Chondrocyte (in vitro differentiated cells): Measurements from ENCODE around the gene FAF2. TPM values are rescaled to one million over a fixed set of nuclear protein-coding genes. Genes with fewer than 3 reads are reported as not detected.

ENCODE experiments used
- DNase-seq: peaks from one replicate; pipeline ENCODE4 v3.0.0; 2021; ENCODE audit warnings: mixed read lengths, low spot score
- H3K27ac Mint-ChIP-seq: one replicate; pipeline ENCODE4 v1.8.0; 2021; ENCODE audit warnings: mild to moderate bottlenecking, moderate library complexity, mixed read lengths; ENCODE audit not compliant: unreplicated experiment
- H3K27me3 Mint-ChIP-seq: 2 replicates; pipeline ENCODE4 v1.8.0; 2021; ENCODE audit warnings: low read depth, mixed read lengths
- H3K36me3 Mint-ChIP-seq: 2 replicates; pipeline ENCODE4 v1.8.0; 2021; ENCODE audit warnings: low read depth, mixed read lengths
- H3K4me1 Mint-ChIP-seq: 2 replicates; pipeline ENCODE4 v1.8.0; 2021; ENCODE audit warnings: low read depth, mild to moderate bottlenecking, mixed read lengths
- H3K4me3 Mint-ChIP-seq: one replicate; pipeline ENCODE4 v1.8.0; 2021; ENCODE audit warnings: mild to moderate bottlenecking, moderate library complexity, mixed read lengths; ENCODE audit not compliant: unreplicated experiment
- H3K9me3 Mint-ChIP-seq: 2 replicates; pipeline ENCODE4 v1.8.0; 2021; ENCODE audit warnings: low read depth, mixed read lengths
- total RNA-seq: library from RNA; stranded (reverse); gene quantifications from 3 replicates; pipeline ENCODE4 v1.2.1, GENCODE V29; 2021
- TF ChIP-seq, protein P1 (sequence below): fragments of 200-600 bp; sonication (generic); IDR thresholded peaks from 2 replicates; pipeline ENCODE4 v1.5.0; 2021; ENCODE audit warnings: antibody characterized with exemption, mild to moderate bottlenecking, moderate library complexity

FAF2 gene
- total RNA-seq, 1 donor from 2014 or later = 40.0 TPM

DNA sequence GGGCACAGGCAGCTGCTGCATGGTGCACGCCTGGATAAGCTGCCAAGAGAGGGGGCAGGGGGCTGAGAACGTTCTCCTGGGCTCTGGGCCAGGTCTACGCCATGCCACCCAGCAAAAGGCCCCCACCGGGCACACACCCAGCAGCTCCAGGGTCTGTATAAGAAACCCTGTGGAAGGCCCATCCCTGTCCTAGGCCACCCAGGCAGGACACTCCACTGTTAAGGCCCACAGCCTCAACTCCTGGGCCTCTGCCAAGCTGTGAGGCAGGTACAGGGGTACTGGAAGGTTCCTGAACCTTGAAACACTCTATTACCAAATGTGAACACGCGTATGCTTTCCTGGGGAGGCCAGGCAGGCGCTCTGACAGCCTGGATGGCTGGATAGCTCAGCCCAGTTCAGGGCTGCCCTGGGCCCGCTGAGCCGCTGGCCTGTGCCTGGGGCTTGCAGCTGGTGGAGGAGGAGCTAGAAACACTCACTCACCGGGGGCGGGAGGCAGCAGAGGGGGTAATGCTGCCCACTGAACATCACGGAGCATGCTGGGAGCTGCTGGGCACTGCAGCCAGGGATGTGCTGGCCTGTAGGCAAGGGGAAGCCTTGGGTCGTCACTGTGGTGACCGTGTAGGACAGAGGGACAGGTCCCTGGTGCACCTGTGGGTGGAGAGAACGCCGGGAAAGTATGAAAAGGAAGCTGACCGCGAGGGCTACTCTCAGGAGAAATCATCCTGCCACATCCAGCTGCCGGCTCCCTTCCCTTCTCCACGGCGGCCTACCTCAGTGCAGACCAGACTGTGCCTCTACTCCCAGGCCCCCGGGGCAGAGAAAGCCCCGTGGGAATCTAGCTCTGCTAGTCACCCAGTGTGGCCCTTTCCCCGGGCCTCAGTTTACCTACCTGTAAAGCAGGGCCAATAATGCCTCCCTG is 83.1 kb downstream of the FAF2 start:
- no peaks in the 10 kb centered on the region for H3K27me3 Mint-ChIP-seq
- no peaks in the 10 kb centered on the region for H3K9me3 Mint-ChIP-seq
- TF ChIP-seq, protein P1, sequence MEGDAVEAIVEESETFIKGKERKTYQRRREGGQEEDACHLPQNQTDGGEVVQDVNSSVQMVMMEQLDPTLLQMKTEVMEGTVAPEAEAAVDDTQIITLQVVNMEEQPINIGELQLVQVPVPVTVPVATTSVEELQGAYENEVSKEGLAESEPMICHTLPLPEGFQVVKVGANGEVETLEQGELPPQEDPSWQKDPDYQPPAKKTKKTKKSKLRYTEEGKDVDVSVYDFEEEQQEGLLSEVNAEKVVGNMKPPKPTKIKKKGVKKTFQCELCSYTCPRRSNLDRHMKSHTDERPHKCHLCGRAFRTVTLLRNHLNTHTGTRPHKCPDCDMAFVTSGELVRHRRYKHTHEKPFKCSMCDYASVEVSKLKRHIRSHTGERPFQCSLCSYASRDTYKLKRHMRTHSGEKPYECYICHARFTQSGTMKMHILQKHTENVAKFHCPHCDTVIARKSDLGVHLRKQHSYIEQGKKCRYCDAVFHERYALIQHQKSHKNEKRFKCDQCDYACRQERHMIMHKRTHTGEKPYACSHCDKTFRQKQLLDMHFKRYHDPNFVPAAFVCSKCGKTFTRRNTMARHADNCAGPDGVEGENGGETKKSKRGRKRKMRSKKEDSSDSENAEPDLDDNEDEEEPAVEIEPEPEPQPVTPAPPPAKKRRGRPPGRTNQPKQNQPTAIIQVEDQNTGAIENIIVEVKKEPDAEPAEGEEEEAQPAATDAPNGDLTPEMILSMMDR = no peak
- H3K36me3 Mint-ChIP-seq = peaks cover 5% of the 10 kb centered on the region
- no peak overlapping the region for H3K4me3 Mint-ChIP-seq
- DNase-seq = no peak
- H3K4me1 Mint-ChIP-seq = peaks cover 33% of the 10 kb centered on the region
- no peak overlapping the region for H3K27ac Mint-ChIP-seq

DNA sequence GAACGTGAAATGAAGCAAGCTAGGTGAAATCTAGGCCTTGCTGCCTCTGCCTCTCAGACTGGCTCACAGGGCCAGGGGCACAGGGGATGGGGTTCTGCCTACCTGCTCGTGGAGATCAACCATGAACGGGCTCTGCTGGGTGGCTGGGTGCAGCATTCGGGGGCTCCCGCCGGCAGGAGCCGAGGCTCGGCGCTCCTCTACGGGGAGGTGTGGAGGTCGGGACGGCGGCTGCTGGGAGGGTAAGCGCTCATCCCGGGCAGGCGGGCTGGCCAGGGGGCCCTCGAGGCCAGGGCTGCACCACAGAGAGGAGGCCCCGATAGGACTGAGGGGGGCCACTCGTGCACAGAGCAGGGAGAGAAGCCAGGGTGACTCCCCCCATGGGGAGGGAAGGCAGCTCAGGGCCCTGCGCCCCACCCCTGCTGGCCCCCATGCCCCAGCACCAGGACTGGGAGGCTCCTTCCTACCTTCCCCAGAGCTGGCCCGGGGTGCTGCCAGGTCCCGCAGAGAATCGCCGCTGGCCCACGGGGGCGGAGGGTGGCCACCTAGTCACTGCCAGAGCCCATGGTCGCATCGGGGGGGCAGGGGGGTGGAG is 83.8 kb downstream of the FAF2 start:
- Mint-ChIP-seq H3K27ac (no peak overlapping the region), H3K4me1 (peaks cover 33% of the 10 kb centered on the region), H3K4me3 (no peak overlapping the region), H3K27me3 (no peaks in the 10 kb centered on the region), H3K9me3 (no peaks in the 10 kb centered on the region), H3K36me3 (peaks cover 5% of the 10 kb centered on the region)
- DNase-seq = no peak
- TF ChIP-seq, protein P1 = no peak

DNA sequence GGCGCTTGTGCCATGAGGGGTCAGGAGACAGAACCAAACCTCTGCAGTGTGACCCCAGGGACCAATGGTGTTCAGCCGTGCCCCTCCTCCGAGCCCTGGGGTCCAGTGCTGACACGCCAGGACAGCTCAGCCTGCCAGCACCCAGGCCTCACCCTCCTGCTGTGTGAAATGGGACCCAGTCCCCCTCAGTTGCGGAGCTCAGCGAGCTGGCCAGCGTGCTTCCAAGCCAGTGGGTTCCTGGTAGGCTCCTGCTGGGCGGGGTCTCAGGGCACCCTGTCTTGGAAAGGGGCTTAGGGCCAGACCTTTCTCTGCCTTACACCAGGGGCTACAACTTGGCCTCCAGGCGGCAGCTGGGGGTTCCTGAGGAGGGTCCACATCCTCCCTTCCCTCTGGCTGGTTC is 84.6 kb downstream of the FAF2 start:
- Mint-ChIP-seq H3K36me3 (peaks cover 5% of the 10 kb centered on the region), H3K27ac (no peak overlapping the region), H3K4me3 (no peak overlapping the region), H3K9me3 (no peaks in the 10 kb centered on the region), H3K27me3 (no peaks in the 10 kb centered on the region), H3K4me1 (peaks cover 33% of the 10 kb centered on the region)
- TF ChIP-seq, protein P1 = no peak
- no peak for DNase-seq

DNA sequence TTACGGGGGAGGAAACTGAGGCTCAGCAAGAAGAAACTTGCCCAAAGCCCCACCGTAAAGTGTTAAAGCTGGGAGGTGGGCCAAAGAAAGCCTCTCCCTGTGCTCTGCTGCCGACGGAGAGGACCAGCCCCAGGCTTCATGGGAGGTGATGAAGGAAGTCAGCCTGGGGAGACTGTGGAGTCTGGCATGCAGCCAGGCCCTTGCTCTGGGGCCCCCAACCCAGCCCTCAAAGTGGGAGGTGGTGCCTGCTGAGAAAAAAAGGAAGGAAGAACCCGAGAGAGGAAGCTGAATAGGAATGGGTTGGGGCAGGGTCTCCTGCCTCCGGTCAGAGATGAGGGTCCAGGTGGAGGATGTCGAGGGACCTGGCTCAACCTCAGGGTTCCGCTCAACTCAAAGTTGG is 85.2 kb downstream of the FAF2 start:
- H3K9me3 Mint-ChIP-seq = no peaks in the 10 kb centered on the region
- DNase-seq = no peak
- TF ChIP-seq, protein P1 = no peak
- H3K4me1 Mint-ChIP-seq = peaks cover 38% of the 10 kb centered on the region
- no peaks in the 10 kb centered on the region for H3K27me3 Mint-ChIP-seq
- no peak overlapping the region for H3K27ac Mint-ChIP-seq
- H3K4me3 Mint-ChIP-seq = no peak overlapping the region
- H3K36me3 Mint-ChIP-seq = peaks cover 3% of the 10 kb centered on the region

DNA sequence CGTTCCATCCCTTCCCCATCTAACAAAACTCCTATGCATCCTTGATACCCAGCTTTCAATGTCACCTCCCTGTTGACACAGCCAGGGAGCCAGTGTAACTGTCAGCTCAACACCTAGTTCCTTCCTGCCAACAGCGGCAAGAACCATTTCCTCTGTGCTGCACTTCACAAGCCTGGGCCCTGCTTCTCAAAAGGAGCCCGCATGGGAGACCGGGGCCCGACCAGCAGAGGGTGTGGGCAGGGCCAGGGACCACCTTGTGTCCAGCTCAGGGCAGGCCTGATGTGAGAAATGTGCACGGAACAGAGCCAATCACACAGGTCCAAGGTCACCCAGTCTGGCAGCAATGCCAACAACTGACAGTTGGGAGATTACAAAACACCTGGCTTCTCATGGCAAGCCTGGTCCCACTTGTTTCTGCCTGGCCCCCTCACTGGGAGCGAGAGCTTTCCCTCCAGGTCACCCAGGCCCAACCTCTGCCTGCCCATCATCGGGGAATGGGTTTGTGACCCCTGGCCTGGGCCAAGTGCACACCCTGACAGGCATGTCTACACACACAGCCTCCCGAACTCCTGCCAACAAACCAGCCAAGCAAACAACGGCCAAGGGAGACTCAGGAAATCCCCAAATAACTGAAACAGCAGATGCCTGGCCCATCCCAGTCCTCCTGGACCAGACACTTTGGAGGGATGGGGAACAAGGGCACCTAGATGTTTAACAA is 85.9 kb downstream of the FAF2 start:
- H3K36me3 Mint-ChIP-seq = peaks cover 3% of the 10 kb centered on the region
- DNase-seq = no peak
- peaks cover 43% of the 10 kb centered on the region for H3K4me1 Mint-ChIP-seq
- TF ChIP-seq, protein P1 = peak; percentile 10
- no peaks in the 10 kb centered on the region for H3K27me3 Mint-ChIP-seq
- peak overlapping the region; percentile 13 for H3K27ac Mint-ChIP-seq
- H3K9me3 Mint-ChIP-seq = no peaks in the 10 kb centered on the region
- H3K4me3 Mint-ChIP-seq = peak overlapping the region; percentile 15
